Naive thymus-derived CD8-positive, alpha-beta T cell (primary cell): Measurements from ENCODE around the gene CERS6. TPM values are rescaled to one million over a fixed set of nuclear protein-coding genes. Genes with fewer than 3 reads are reported as not detected.

ENCODE experiments used
- ATAC-seq, 2 donors: fragments of 150-1000 bp; cut with Tn5 transposase in 1 of 2; sonication (Bioruptor Pico), chemical (Tn5 transposase) in 1 of 2; 1 replicate in 1 of 2; 2 replicates in 1 of 2; pipeline ENCODE4 v1.10.0; 2021; ENCODE audit warnings: mild to moderate bottlenecking in 2 of 2, moderate library complexity in 2 of 2
- POLR2A ChIA-PET: fragments of 350-600 bp; sonication (Branson Sonifier 250); formaldehyde crosslinking; loops from one replicate; lab custom pipeline; 2021; ENCODE audit warnings: antibody characterized with exemption; lab: Charles Lee
- DNase-seq, 10 donors: peaks; one replicate each; pipeline versions ENCODE4 v3.0.0 to v3.0.0-alpha.2; 2020 to 2022
- H3K27ac Mint-ChIP-seq, 10 donors: one replicate each; pipeline ENCODE4 v1.8.0; 2020 to 2022; ENCODE audit warnings: mild to moderate bottlenecking in 10 of 10, mixed read lengths in 10 of 10, moderate library complexity in 4 of 10, inconsistent platforms in 1 of 10
- H3K27me3 Mint-ChIP-seq, 5 donors: one replicate each; pipeline ENCODE4 v1.8.0; 2021 to 2022; ENCODE audit warnings: mixed read lengths in 5 of 5
- H3K36me3 Mint-ChIP-seq, 3 donors: one replicate each; pipeline ENCODE4 v1.8.0; 2020 to 2022; ENCODE audit warnings: mixed read lengths in 3 of 3, mild to moderate bottlenecking in 2 of 3, inconsistent platforms in 1 of 3
- H3K4me1 Mint-ChIP-seq, 4 donors: one replicate each; pipeline ENCODE4 v1.8.0; 2021 to 2022; ENCODE audit warnings: mixed read lengths in 4 of 4
- H3K4me3 Mint-ChIP-seq, 10 donors: one replicate each; pipeline ENCODE4 v1.8.0; 2020 to 2022; ENCODE audit warnings: mild to moderate bottlenecking in 10 of 10, mixed read lengths in 10 of 10, moderate library complexity in 6 of 10, inconsistent platforms in 1 of 10
- H3K9me3 Mint-ChIP-seq, 9 donors: one replicate each; pipeline ENCODE4 v1.8.0; 2020 to 2022; ENCODE audit warnings: mixed read lengths in 9 of 9, mild to moderate bottlenecking in 3 of 9, inconsistent platforms in 1 of 9, moderate library complexity in 1 of 9
- polyA plus RNA-seq, 3 donors: library from polyadenylated mRNA; unstranded; fragments of 300-500 nt; fragmentation: Illumina TruSeq; gene quantifications; one replicate each; pipeline ENCODE4 v1.2.3, GENCODE V29; 2021
- total RNA-seq, 8 experiments: library from RNA in 2 of 8; stranded (reverse) in 2 of 8; gene quantifications; one replicate each; pipeline ENCODE4 v1.2.3 and lab custom pipeline; 2021 to 2026

CERS6 gene
- total and polyA plus RNA-seq, 5 experiments from 2014 or later, result 9.5 to 29.3 (median 17.4) TPM

DNA sequence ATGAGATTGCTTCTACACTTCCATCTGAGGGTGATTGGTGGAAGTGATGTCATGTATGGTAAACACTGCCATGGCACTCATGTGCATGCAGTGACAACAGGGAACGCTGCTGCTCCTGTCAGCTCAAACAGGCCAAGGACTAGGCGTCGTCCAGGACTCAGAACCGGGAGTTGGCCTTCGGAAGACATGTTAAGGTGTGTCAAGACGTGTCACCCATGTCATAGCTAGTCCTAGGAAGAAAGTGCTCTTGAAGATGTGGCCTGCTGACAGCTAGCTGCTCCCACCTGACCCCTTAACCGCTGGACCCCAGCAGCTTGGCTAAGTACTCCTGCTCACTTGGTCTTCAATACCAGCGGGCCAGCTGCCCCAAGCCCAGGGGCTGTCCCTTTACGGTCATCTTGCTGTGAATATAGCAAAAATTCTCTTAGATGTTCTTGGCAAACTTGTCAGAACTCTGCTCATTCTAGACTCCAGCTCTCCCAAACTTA, 340.1 kb downstream of the CERS6 start:
- POLR2A ChIA-PET, result no interaction called here

DNA sequence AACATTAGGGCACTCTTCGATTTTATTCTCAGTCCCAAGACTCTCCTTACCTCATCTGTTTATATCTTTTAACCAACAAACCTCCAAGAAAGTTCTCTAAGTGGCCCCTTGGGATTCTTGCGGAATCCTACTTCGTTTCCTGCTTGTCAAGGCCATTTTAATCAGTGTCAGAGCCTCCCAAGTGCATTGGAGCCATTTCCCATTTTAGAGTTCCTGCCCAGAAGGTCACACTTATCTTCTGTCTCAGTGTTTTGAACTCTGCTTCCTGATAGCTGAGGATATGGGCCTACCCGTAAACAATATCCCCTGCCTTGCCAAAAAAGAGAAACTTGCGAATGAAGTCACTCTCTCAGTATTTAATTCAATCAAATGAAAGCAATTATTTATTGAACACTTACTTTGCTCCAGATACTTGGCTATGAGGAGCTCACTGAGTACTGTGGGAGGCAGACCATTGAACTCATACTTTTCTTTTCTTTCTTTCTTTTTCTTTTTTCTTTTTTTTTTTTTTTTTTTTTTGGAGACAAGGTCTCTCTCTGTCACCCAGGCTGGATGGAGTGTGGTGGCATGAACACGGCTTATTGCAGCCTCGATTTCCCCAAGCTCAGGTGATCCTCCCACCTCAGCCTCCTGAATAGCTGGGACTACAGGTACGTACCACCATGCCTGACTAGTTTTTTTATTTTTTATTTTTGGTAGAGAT, 340.7 kb downstream of the CERS6 start:
- Mint-ChIP-seq H3K36me3 (no peaks in the 10 kb centered on the region), H3K9me3 (no peaks in the 10 kb centered on the region), H3K4me3 (no peak overlapping the region), H3K27ac (peak overlapping the region in 2 of 10 donors; percentile 12), H3K27me3 (peaks cover 0 to 3% (median 2%) of the 10 kb centered on the region in 5 donors), H3K4me1 (no peaks in the 10 kb centered on the region)
- POLR2A ChIA-PET, result no interaction called here
- ATAC-seq, result no peak
- no peak for DNase-seq

More for the DNA sequence above, 340.1 kb downstream of the CERS6 start:
- ATAC-seq, result no peak
- no peaks in the 10 kb centered on the region for H3K36me3 Mint-ChIP-seq
- no peak for DNase-seq
- peak overlapping the region in 2 of 10 donors; percentile 12 for H3K27ac Mint-ChIP-seq
- H3K4me3 Mint-ChIP-seq, result no peak overlapping the region
- H3K27me3 Mint-ChIP-seq, result peaks cover 0 to 3% (median 2%) of the 10 kb centered on the region in 5 donors
- no peaks in the 10 kb centered on the region for H3K9me3 Mint-ChIP-seq
- H3K4me1 Mint-ChIP-seq, result no peaks in the 10 kb centered on the region

DNA sequence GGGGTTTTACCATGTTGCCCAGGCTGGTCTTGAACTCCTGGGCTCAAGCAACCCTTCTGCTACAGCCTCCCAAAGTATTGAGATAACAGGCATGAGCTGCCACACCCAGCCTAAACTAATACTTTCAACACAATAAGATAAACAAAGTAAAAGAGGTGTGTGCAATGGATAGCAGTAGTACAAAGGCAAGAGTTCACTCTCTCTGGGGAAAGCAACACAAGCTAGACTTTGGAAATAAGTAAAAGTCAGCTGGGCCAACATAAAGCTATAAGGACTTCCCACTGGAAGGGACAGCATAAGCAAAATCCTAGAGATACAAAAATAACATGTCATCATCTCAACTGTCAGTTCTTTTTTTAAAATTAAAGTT, 341.2 kb downstream of the CERS6 start:
- POLR2A ChIA-PET, result no interaction called here
- DNase-seq, result no peak
- no peaks in the 10 kb centered on the region for H3K36me3 Mint-ChIP-seq

DNA sequence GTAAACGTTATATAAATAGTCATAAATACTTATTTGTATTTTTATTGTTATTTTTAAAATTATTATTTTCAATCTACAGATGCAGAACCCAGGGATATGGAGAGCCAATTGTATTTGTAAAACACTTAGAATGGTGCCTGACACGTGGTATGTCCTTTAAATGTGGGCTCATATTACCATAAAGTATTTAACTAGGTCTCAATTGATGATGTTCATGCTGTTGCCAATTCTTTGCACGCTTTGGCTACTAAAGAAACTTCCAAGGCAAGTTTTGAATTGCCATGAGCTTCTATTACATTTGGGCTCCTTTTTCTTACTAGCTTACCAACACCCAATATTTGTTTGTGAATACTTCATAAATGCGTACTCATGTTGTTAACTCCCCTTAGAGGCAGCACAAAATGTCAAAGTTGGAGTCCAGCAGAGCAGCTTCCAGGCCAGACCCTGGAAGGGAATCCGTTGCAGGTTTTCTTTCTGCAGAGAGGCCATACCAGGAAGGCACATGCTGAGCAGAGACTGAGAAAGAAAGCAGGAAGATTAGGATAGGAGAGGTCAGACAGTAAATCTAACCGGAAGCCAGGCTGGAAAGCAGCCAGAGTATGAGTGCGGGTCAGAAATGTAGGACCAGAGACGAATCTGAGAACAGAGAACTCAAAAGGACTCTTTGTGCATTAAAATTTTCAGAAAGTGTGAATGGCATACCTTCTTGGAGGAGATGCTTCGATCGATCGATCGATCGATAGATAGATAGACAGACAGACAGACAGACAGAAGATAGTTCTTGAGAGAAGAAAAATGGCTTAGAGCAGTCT, 342.2 kb downstream of the CERS6 start:
- POLR2A ChIA-PET, result no interaction called here
- DNase-seq, result no peak
- Mint-ChIP-seq H3K9me3 (no peaks in the 10 kb centered on the region), H3K4me3 (no peak overlapping the region), H3K27ac (no peak overlapping the region), H3K4me1 (no peaks in the 10 kb centered on the region), H3K36me3 (no peaks in the 10 kb centered on the region), H3K27me3 (peaks cover 0 to 3% (median 2%) of the 10 kb centered on the region in 5 donors)
- no peak for ATAC-seq

More for the DNA sequence above, 341.2 kb downstream of the CERS6 start:
- no peak overlapping the region for H3K4me3 Mint-ChIP-seq
- ATAC-seq, result no peak
- H3K9me3 Mint-ChIP-seq, result no peaks in the 10 kb centered on the region
- no peaks in the 10 kb centered on the region for H3K4me1 Mint-ChIP-seq
- peaks cover 0 to 3% (median 2%) of the 10 kb centered on the region in 5 donors for H3K27me3 Mint-ChIP-seq
- H3K27ac Mint-ChIP-seq, result no peak overlapping the region

DNA sequence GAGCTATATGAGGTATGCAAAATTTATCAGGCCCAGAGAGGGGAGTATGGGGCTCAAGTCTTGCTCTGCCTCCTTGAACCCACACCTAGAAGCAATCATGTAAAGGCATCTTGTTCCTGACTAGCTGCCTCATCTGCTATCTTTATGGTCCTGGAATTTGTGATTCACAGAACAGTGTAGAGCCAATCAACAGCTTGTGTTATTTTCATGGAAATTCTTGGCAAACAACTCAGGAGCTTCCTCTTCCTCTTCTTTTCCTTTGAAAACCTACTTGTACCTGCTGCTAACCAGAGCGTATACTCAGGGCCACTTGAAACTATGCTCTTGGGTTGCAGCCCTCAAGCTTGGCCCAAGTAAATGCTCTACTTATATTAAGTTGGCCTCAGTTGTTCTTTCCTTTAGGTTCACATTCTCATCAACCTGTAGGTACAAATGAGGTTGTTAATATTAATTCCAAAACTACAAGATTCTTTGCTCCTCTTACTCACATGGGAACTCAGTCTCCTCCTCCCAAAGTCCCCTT, 342.9 kb downstream of the CERS6 start:
- Mint-ChIP-seq H3K27me3 (peaks cover 0 to 3% (median 1%) of the 10 kb centered on the region in 5 donors), H3K4me1 (no peaks in the 10 kb centered on the region), H3K4me3 (no peak overlapping the region), H3K36me3 (no peaks in the 10 kb centered on the region), H3K27ac (no peak overlapping the region), H3K9me3 (no peaks in the 10 kb centered on the region)
- no peak for ATAC-seq
- DNase-seq, result no peak
- POLR2A ChIA-PET, result no interaction called here

DNA sequence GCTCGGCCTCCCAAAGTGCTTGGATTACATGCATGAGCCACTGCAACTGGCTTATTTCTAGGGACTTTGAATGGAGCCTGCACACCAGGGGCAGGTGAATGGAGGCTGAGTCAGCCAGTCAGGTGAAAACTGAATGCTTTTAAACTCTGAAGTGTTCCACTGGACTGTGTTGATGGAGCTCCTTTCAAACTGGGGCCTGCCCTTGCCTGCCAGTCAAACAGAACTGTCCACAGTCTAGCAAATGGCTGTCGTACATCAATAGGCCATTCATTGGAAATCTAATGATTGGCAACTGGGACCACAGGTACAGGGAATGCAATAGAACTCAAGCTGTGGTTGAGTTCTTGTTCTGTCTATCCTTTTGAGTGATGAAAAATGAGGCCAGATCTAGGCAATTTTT, 345.4 kb downstream of the CERS6 start:
- no peaks in the 10 kb centered on the region for H3K4me1 Mint-ChIP-seq
- POLR2A ChIA-PET, result no interaction called here
- no peak overlapping the region for H3K27ac Mint-ChIP-seq
- no peaks in the 10 kb centered on the region for H3K9me3 Mint-ChIP-seq
- ATAC-seq (no peak), DNase-seq (no peak)
- H3K27me3 Mint-ChIP-seq, result peaks cover 0 to 3% (median 0%) of the 10 kb centered on the region in 5 donors
- no peaks in the 10 kb centered on the region for H3K36me3 Mint-ChIP-seq
- no peak overlapping the region for H3K4me3 Mint-ChIP-seq

DNA sequence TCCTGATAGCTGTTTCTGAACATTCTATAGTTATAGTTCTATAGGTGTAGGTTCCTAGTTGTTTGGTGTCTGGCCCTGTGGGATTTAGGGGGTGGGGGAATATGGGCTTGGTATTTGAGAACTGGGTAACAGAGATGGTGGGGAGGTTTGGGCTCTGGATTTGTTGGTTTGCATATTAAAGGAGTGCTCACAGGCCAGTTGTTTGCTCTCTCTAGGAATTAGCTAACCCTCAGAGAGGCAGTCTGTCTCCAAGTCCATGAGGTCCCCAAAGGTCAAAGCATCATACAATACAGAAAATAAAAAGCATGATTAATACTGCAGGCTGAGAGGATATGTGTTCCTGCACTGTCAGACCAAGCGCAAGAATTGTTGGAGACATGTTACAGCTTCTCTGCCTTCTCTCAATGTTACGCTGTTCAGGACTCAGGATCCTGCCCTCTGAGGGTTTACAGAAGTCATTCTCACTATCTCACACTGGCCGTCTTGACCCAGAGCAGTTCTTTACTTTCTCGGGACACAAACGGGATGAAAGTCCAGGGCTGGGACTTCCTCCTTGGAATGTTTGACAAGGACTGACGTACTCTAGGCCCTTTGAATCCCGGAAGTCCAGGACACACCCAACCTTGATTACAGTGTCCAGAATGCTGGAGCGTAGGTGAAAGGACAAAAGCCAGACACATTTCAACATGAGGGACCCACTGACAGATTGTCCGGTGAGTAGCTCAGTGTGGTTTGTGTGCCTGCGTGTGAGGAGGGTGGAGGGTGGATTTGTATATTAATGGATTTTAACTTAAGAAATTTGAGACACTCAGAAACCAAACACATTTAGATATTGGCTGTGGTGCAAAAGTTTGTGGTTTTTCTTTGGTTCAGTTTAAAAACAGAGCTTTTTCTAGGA, 346.1 kb downstream of the CERS6 start, which contains the start of gene NOSTRIN:
Gene NOSTRIN (plus strand): TSS at position 677 of the 898 bp plus-strand sequence. CDS start 10 bp downstream, at position 687.
- H3K9me3 Mint-ChIP-seq, result no peaks in the 10 kb centered on the region
- ATAC-seq, result no peak

DNA sequence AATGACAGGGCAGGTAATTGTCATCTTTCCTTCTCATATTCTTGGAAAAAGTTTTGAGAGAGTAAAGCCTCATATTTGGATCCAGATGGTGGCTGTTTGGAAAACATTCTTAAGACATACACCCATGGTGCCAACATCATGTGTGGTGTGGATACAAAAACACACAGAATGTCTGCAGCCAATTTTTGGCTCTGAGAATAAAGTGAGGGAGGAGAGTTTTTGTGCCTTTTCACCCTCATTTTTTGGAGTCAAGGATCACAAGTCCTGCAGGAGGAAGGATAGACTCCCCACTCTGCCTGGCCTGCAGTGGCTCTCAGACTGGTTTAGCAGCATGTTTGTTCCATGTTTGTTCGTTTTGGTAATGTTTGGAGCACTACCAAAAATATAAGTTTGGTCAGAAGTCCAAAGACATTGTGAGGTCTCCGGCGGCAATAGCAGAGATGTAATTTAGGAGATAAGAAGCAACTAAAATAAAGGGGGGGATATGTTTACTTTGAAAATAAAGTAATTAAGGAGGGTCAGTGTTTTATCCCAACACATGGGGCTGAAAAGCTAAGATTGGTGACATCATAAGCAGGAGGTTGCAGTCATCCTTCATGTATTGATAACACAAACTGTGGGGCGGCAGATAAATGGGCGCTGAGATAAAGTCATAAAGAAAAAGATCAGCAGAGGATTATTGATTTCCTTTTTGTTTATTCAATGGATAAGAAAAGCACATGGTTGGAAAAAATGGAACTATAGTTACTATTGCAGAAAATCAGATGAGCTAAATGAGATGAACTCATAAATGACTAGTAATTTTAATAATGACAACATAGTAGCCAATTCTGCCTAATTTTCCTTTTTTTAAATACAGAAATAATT, 347.0 kb downstream of the CERS6 start:
- H3K9me3 Mint-ChIP-seq, result no peaks in the 10 kb centered on the region
- ATAC-seq (no peak), DNase-seq (no peak)
- H3K4me3 Mint-ChIP-seq, result no peak overlapping the region
- POLR2A ChIA-PET, result no interaction called here
- peaks cover 0 to 3% (median 0%) of the 10 kb centered on the region in 5 donors for H3K27me3 Mint-ChIP-seq
- H3K4me1 Mint-ChIP-seq, result no peaks in the 10 kb centered on the region
- H3K36me3 Mint-ChIP-seq, result no peaks in the 10 kb centered on the region
- H3K27ac Mint-ChIP-seq, result peak overlapping the region in 1 of 10 donors; percentile 20

More for the DNA sequence above, 346.1 kb downstream of the CERS6 start, which contains the start of gene NOSTRIN:
- Mint-ChIP-seq H3K4me3 (no peak within 1 kb of the TSS), H3K4me1 (no peaks in the 10 kb centered on the region), H3K27ac (peak within 1 kb of the TSS in 1 of 10 donors; percentile 20), H3K36me3 (no peaks in the 10 kb centered on the region), H3K27me3 (peaks cover 0 to 3% (median 0%) of the 10 kb centered on the region in 5 donors)
- no peak for DNase-seq
- POLR2A ChIA-PET, result no interaction called here

DNA sequence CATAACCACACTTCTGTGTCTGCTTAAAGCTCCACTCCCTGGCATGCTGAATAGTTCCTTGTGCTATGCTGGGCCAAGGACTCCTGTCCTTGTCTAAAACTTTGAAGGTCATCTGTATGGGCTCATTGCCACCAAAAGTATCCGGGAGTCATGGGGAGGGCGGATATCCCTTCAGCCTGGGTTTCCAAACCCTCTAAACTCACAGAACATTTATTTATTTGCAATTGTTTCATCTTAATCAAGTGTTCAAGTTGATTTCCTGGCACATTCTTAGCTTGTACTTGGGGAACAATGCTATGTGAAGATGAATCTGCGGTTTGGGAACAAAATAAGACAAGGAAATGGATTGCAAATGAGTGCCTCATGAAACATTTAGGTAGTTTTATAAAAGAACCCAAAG, 348.1 kb downstream of the CERS6 start:
- Mint-ChIP-seq H3K27me3 (peaks cover 0 to 3% (median 0%) of the 10 kb centered on the region in 5 donors), H3K4me3 (no peak overlapping the region), H3K9me3 (no peaks in the 10 kb centered on the region), H3K4me1 (no peaks in the 10 kb centered on the region), H3K36me3 (no peaks in the 10 kb centered on the region), H3K27ac (no peak overlapping the region)
- DNase-seq (no peak), ATAC-seq (no peak)
- POLR2A ChIA-PET, result no interaction called here

DNA sequence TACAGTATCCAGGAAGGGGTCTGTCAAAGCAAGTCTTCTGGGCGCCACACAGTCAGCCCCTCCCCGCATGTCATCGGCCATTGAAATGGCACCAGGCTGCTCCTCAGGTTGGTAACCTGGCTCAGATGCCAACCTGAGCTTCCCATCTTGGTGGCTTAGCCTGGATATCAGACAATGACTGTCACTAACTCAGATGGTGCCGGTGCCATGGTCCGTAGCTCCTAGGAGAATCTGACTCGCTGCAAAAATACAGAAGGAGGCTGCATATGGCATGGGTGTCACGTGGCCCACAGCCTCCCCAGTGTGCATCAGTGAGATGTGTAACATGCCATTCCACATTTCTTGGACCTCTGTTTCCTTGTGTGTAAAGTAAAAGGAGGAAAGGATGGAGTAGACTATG, 349.5 kb downstream of the CERS6 start:
- Mint-ChIP-seq H3K4me1 (no peaks in the 10 kb centered on the region), H3K4me3 (no peak overlapping the region), H3K36me3 (no peaks in the 10 kb centered on the region), H3K9me3 (no peaks in the 10 kb centered on the region), H3K27me3 (no peaks in the 10 kb centered on the region), H3K27ac (no peak overlapping the region)
- ATAC-seq, result no peak
- DNase-seq, result no peak
- POLR2A ChIA-PET, result no interaction called here

DNA sequence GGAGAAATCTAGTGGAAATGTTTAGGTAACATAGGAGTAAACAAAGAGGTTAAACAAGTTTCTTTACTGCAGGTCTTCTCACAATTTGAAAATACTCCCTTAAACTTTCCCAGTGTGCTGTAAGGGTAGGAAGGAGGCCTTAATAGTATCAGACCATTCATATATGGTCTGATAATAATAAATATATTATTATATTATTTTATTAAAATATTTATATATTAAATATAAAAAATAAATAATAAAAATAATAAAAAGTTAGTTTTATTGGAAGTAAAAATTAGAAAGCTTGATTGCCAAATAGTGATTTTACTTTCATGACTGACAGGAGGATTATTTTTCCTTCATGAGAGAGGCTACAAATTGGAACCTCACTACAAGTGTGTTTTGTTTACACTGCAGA, 353.5 kb downstream of the CERS6 start:
- H3K9me3 Mint-ChIP-seq, result no peaks in the 10 kb centered on the region
- no peak overlapping the region for H3K4me3 Mint-ChIP-seq
- DNase-seq, result no peak
- H3K27ac Mint-ChIP-seq, result no peak overlapping the region
- H3K36me3 Mint-ChIP-seq, result no peaks in the 10 kb centered on the region
- H3K4me1 Mint-ChIP-seq, result no peaks in the 10 kb centered on the region
- no peaks in the 10 kb centered on the region for H3K27me3 Mint-ChIP-seq
- POLR2A ChIA-PET, result no interaction called here
- ATAC-seq, result no peak
